Kidney (tissue), 14 donors: ENCODE measurements around the gene CPEB3. TPM values are rescaled to one million over a fixed set of nuclear protein-coding genes. Genes with fewer than 3 reads are reported as not detected.
A peak's percentile ranks its signal among the peaks of the same experiment; 100 is the strongest.

Experiments
- DNase-seq, 5 donors: peaks; one replicate each; pipeline ENCODE4 v3.0.0-alpha.2; 2013 to 2020
- FAIRE-seq: peaks from 2 replicates; lab custom pipeline; 2012; peaks lifted over from hg19 to GRCh38; lab: Jason Lieb, UNC
- H3K27ac ChIP-seq, 2 donors: one replicate each; pipeline ENCODE4 v1.7.0; 2013; ENCODE audit warnings: low read depth in 2 of 2, low read length in 2 of 2, inconsistent platforms in 1 of 2
- H3K27me3 ChIP-seq: one replicate; pipeline ENCODE4 v1.7.1; 2013; ENCODE audit warnings: low read length, inconsistent platforms; ENCODE audit not compliant: control insufficient read depth, insufficient read depth
- H3K36me3 ChIP-seq, 3 donors: one replicate each; pipeline versions ENCODE4 v1.7.0 to v1.7.1; 2013; ENCODE audit warnings: low read length in 3 of 3, control low read depth in 1 of 3, inconsistent platforms in 1 of 3; ENCODE audit not compliant: insufficient read depth in 3 of 3, control insufficient read depth in 2 of 3
- H3K4me1 ChIP-seq, 3 donors: one replicate each; pipeline versions ENCODE4 v1.7.0 to v1.7.1; 2013; ENCODE audit warnings: low read length in 3 of 3, inconsistent platforms in 1 of 3, low read depth in 1 of 3; ENCODE audit not compliant: control insufficient read depth in 2 of 3, insufficient read depth in 2 of 3
- H3K4me3 ChIP-seq, 3 donors: one replicate each; pipeline versions ENCODE4 v1.7.0 to v1.8.1; 2013; ENCODE audit warnings: low read length in 3 of 3, control low read depth in 1 of 3, inconsistent platforms in 1 of 3
- H3K9ac ChIP-seq, 3 donors: one replicate each; pipeline versions ENCODE4 v1.7.0 to v1.7.1; 2013; ENCODE audit warnings: low read length in 3 of 3, control low read depth in 1 of 3, inconsistent platforms in 1 of 3
- H3K9me3 ChIP-seq, 3 donors: one replicate each; pipeline versions ENCODE4 v1.7.0 to v1.7.1; 2013; ENCODE audit warnings: low read length in 3 of 3, control low read depth in 1 of 3, inconsistent platforms in 1 of 3; ENCODE audit not compliant: control insufficient read depth in 2 of 3, insufficient read depth in 1 of 3
- intact Hi-C: fragments of 100-400 bp; cut with DNase I; formaldehyde crosslinking; loops from one replicate; pipeline ENCODE4 v1.11.1; 2022
- polyA plus RNA-seq: library from polyadenylated mRNA; stranded (reverse); fragments of 350-450 nt; fragmentation: Illumina TruSeq; extraction: RNeasy Lipid Tissue Mini Kit (QIAGEN cat#74804); gene quantifications from one replicate; pipeline ENCODE4 v1.2.3, GENCODE V29; 2014; ENCODE audit warnings: low read depth, low replicate concordance; ENCODE audit not compliant: insufficient read depth
- total RNA-seq: library from RNA; stranded (reverse); fragmentation: NEBNext Ultra II Directional; extraction: Animal tissue kit (Norgen Biotek cat#: 25700); gene quantifications from one replicate; pipeline ENCODE4 v1.2.1, GENCODE V29; 2021
- TF ChIP-seq, protein P1 (sequence below): IDR thresholded peaks from 3 replicates; pipeline ENCODE4 v1.5.1; 2012; ENCODE audit warnings: mild to moderate bottlenecking, moderate library complexity, borderline replicate concordance; ENCODE audit not compliant: insufficient read depth; ENCODE audit errors: extremely low read depth
- donor health status: control.
- donor health status: control.
- donor health status: control.
- donor health status: control.
- donor health status: control.
- donor health status: DM: yes; HTN: yes; CAD: no.
- donor health status: Normal renal cell carcinoma (clear cell type).

CPEB3 gene
- total and polyA plus RNA-seq, 2 donors from 2014 or later = 2.3 to 7.4 TPM

DNA sequence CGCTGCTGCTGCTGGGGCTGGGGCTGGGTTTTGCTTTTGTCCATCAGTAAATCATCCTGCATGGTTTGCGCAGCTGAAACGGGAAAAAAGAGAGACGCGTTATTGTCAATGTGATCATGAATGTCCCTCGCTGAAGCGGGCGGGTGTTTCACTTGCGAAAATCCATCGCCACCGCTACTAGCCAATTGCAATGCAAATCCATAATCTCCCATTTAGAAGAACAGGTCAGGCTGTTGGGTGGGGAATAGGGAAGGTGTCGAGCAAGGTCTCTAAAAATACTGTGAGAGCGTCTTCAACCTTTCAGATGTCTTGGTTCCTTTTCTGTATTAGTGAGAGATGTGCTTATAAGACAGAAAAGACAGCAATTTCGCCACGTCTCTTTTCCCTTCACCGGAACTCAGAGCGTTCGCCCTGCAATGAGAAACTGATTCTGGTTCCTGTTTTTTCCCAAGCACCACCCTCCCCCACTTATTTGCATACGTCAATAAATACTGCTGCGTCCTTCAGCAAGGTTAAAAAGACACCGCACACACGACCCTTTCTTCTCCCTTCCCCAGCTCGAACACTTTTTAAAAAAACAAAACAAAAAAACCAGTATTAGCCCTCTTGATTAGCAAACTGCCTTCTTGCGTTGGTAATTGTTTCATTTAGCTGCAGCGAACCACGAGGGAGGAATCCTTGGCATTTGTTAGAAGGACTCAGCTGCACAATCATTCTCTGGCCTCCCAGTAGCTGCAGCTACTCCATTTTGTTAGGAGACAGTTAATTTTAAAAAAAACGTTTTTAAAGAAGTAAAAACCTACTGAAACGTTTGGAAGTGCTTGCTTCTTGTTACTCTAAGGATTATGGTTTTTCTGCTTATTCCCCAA is 50.4 kb downstream of the CPEB3 start:
- FAIRE-seq = peak; percentile 23
- Histone ChIP-seq H3K36me3 (no peaks in the 10 kb centered on the region), H3K4me1 (peaks cover 2 to 3% (median 3%) of the 10 kb centered on the region in 3 donors), H3K9ac (peak overlapping the region; percentile 61 to 92 (median 80)), H3K27ac (peak overlapping the region; percentile 83 to 88), H3K9me3 (no peaks in the 10 kb centered on the region), H3K4me3 (peak overlapping the region; percentile 87 to 98 (median 92)), H3K27me3 (no peaks in the 10 kb centered on the region)
- intact Hi-C loops = no loop called here
- TF ChIP-seq, protein P1, sequence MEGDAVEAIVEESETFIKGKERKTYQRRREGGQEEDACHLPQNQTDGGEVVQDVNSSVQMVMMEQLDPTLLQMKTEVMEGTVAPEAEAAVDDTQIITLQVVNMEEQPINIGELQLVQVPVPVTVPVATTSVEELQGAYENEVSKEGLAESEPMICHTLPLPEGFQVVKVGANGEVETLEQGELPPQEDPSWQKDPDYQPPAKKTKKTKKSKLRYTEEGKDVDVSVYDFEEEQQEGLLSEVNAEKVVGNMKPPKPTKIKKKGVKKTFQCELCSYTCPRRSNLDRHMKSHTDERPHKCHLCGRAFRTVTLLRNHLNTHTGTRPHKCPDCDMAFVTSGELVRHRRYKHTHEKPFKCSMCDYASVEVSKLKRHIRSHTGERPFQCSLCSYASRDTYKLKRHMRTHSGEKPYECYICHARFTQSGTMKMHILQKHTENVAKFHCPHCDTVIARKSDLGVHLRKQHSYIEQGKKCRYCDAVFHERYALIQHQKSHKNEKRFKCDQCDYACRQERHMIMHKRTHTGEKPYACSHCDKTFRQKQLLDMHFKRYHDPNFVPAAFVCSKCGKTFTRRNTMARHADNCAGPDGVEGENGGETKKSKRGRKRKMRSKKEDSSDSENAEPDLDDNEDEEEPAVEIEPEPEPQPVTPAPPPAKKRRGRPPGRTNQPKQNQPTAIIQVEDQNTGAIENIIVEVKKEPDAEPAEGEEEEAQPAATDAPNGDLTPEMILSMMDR = peak; percentile 4
- peak in 4 of 5 donors; percentile 62 to 90 (median 76) for DNase-seq

DNA sequence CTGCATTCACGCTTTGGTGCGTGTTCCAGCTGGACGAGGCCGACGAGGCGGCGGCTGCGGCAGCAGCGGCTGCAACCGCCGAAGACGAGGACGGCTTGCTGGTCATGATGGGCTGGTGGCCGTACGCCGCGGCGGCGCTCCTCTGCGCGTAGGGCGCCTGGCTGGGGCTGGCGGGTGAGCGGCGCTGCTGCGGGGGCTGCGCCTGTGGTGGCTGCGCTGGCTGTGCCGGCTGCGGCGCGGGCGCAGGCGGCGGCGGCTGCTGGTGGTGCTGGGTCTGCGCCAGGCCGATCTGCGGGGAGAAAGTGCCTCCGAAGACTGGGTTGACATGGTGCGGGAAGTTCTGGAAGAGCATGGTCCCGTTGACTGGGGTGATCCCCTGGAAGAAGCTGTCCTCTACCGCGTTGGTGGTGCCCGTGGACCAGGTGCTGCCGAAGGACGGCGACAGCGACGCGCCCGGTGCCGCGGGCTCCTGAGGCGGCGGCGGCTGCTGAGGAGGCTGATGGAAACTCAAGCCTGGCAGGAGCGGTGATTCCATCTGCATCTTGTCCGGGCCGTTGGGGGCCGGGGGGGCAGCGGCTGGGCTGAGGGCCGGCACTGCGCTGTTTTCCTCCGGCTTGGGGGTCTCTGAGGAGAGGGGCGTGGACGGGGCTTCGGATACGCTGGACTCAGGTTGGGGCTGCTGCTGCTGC is 51.1 kb downstream of the CPEB3 start:
- Histone ChIP-seq H3K9ac (peak overlapping the region; percentile 61 to 92 (median 80)), H3K9me3 (no peaks in the 10 kb centered on the region), H3K36me3 (no peaks in the 10 kb centered on the region), H3K4me3 (peak overlapping the region; percentile 87 to 98 (median 92)), H3K27me3 (no peaks in the 10 kb centered on the region), H3K4me1 (peaks cover 2 to 3% (median 3%) of the 10 kb centered on the region in 3 donors), H3K27ac (peak overlapping the region; percentile 83 to 88)
- DNase-seq (peak; percentile 72 to 83 (median 73)), FAIRE-seq (no peak)
- TF ChIP-seq, protein P1 = no peak
- intact Hi-C loops = no loop called here

- TF ChIP-seq, protein P1 = no peak
- peak in 1 of 5 donors; percentile 34 for DNase-seq
- Histone ChIP-seq H3K9ac (peak overlapping the region; percentile 4 to 59 (median 38)), H3K4me1 (peaks cover 2 to 3% (median 3%) of the 10 kb centered on the region in 3 donors), H3K9me3 (no peaks in the 10 kb centered on the region), H3K27me3 (no peaks in the 10 kb centered on the region), H3K36me3 (no peaks in the 10 kb centered on the region), H3K4me3 (peak overlapping the region; percentile 1 to 98 (median 87)), H3K27ac (peak overlapping the region; percentile 83 to 88)
- intact Hi-C loops = no loop called here
- FAIRE-seq = no peak
Measured at GRCh38 chr10:92239151-92239599, 51.7 kb downstream of the CPEB3 start.
